HepG2 (cell line): ENCODE measurements around the gene USE1. TPM values are rescaled to one million over a fixed set of nuclear protein-coding genes. Genes with fewer than 3 reads are reported as not detected.

Experiments
- ARNT ChIP-seq: fragments of 450-650 bp; IDR thresholded peaks from 2 replicates; pipeline ENCODE4 v1.6.1; 2017
- BRCA1 ChIP-seq: sonication (generic); formaldehyde crosslinking; IDR thresholded peaks from 2 replicates; pipeline ENCODE4 v1.4.0; 2020; ENCODE audit warnings: missing genetic modification reagents
- GATAD1 ChIP-seq: IDR thresholded peaks from 2 replicates; pipeline ENCODE4 v1.6.1; 2016; ENCODE audit warnings: missing genetic modification reagents, missing compliant biosample characterization
- HOXA5 ChIP-seq: sonication (generic); formaldehyde crosslinking; IDR thresholded peaks from 2 replicates; pipeline ENCODE4 v1.4.0; 2020; ENCODE audit warnings: missing genetic modification reagents
- MAFK ChIP-seq, 2 experiments: IDR thresholded peaks in 1 of 2; conservative IDR thresholded peaks in 1 of 2; 2 replicates each; pipeline ENCODE4 v1.6.1; 2011; ENCODE audit warnings: improper control_type of control experiment in 2 of 2, low read length in 2 of 2
- NFE2L2 ChIP-seq: fragments of 150-350 bp; IDR thresholded peaks from 2 replicates; pipeline ENCODE4 v1.6.1; 2014; ENCODE audit warnings: low read length
- NFYB ChIP-seq: sonication (generic); formaldehyde crosslinking; IDR thresholded peaks from 2 replicates; pipeline ENCODE4 v1.4.0; 2020; ENCODE audit warnings: missing genetic modification reagents
- NR2C2 ChIP-seq: sonication (generic); formaldehyde crosslinking; IDR thresholded peaks from 2 replicates; pipeline ENCODE4 v1.4.0; 2020; ENCODE audit warnings: missing genetic modification reagents, mild to moderate bottlenecking, moderate library complexity, borderline replicate concordance
- POGZ ChIP-seq: sonication (generic); formaldehyde crosslinking; IDR thresholded peaks from 2 replicates; pipeline ENCODE4 v1.4.0; 2020; ENCODE audit warnings: mild to moderate bottlenecking, missing genetic modification reagents
- RCOR2 ChIP-seq: IDR thresholded peaks from 2 replicates; pipeline ENCODE4 v1.6.1; 2016; ENCODE audit warnings: missing biosample characterization, missing genetic modification reagents
- REXO4 ChIP-seq: sonication (generic); formaldehyde crosslinking; IDR thresholded peaks from 2 replicates; pipeline ENCODE4 v1.8.0; 2022; ENCODE audit warnings: missing genetic modification reagents, mild to moderate bottlenecking, borderline replicate concordance
- RXRB ChIP-seq: IDR thresholded peaks from 2 replicates; pipeline ENCODE4 v1.6.1; 2016; ENCODE audit warnings: borderline replicate concordance, missing genetic modification reagents, missing compliant biosample characterization
- SP4 ChIP-seq: sonication (generic); formaldehyde crosslinking; IDR thresholded peaks from 2 replicates; pipeline ENCODE4 v1.8.1; 2023; ENCODE audit warnings: mild to moderate bottlenecking, missing genetic modification reagents
- TAF1 ChIP-seq: sonication (generic); formaldehyde crosslinking; IDR thresholded peaks from 2 replicates; pipeline ENCODE4 v1.4.0; 2020; ENCODE audit warnings: missing genetic modification reagents
- ZFP1 ChIP-seq: IDR thresholded peaks from 2 replicates; pipeline ENCODE4 v1.6.1; 2016
- ZNF556 ChIP-seq: sonication (generic); formaldehyde crosslinking; IDR thresholded peaks from 2 replicates; pipeline ENCODE4 v1.4.0; 2020; ENCODE audit warnings: mild to moderate bottlenecking, missing genetic modification reagents, borderline replicate concordance
- ZNF616 ChIP-seq: sonication (generic); formaldehyde crosslinking; IDR thresholded peaks from 2 replicates; pipeline ENCODE4 v1.5.0; 2020; ENCODE audit warnings: low read depth, mild to moderate bottlenecking, missing genetic modification reagents
- ZNF766 ChIP-seq: sonication (generic); formaldehyde crosslinking; IDR thresholded peaks from 2 replicates; pipeline ENCODE4 v1.5.0; 2020; ENCODE audit warnings: missing genetic modification reagents, borderline replicate concordance
- ZNF790 ChIP-seq: sonication (generic); formaldehyde crosslinking; IDR thresholded peaks from 2 replicates; pipeline ENCODE4 v1.8.0; 2022; ENCODE audit warnings: missing genetic modification reagents, mild to moderate bottlenecking, borderline replicate concordance
- ZSCAN20 ChIP-seq: sonication (generic); formaldehyde crosslinking; IDR thresholded peaks from 2 replicates; pipeline ENCODE4 v1.4.0; 2020; ENCODE audit warnings: missing genetic modification reagents, mild to moderate bottlenecking, borderline replicate concordance
- ZSCAN22 ChIP-seq: sonication (generic); formaldehyde crosslinking; IDR thresholded peaks from 2 replicates; pipeline ENCODE4 v1.4.0; 2020; ENCODE audit warnings: mild to moderate bottlenecking, missing genetic modification reagents
- polyA plus RNA-seq, 8 experiments: library from polyadenylated mRNA; depleted of rRNA in 3 of 8; stranded (reverse) in 7 of 8; unstranded in 1 of 8; fragments of >200 nt; fragmentation: Illumina TruSeq in 4 of 8; extraction: Trizol in 4 of 8; gene quantifications; 2 replicates each; pipeline versions ENCODE4 v1.2.1 to v1.2.3, GENCODE V29; 2011 to 2016; ENCODE audit warnings: low read depth in 4 of 8, missing spikeins in 1 of 8, mixed read lengths in 1 of 8; ENCODE audit not compliant: insufficient read depth in 1 of 8
- total RNA-seq, 5 experiments: library from RNA; depleted of rRNA; stranded (reverse); fragments of >200 nt; fragmentation: Illumina TruSeq; extraction: Trizol; gene quantifications; 2 replicates each; pipeline ENCODE4 v1.2.3, GENCODE V29; 2016; ENCODE audit warnings: low read depth in 1 of 5
- TF ChIP-seq, protein P1 (sequence below): sonication (generic); formaldehyde crosslinking; IDR thresholded peaks from 2 replicates; pipeline ENCODE4 v1.4.0; 2020; ENCODE audit warnings: missing genetic modification reagents
- TF ChIP-seq, protein P2 (sequence below): sonication (generic); formaldehyde crosslinking; IDR thresholded peaks from 2 replicates; pipeline ENCODE4 v1.5.0; 2020; ENCODE audit warnings: missing genetic modification reagents
- TF ChIP-seq, protein P3 (sequence below): sonication (generic); formaldehyde crosslinking; IDR thresholded peaks from 2 replicates; pipeline ENCODE4 v1.4.0; 2020; ENCODE audit warnings: missing genetic modification reagents
- TF ChIP-seq, protein P4 (sequence below): sonication (generic); formaldehyde crosslinking; IDR thresholded peaks from 2 replicates; pipeline ENCODE4 v1.4.0; 2020; ENCODE audit warnings: mild to moderate bottlenecking, missing genetic modification reagents, borderline replicate concordance

The USE1 gene
- total and polyA plus RNA-seq, 2 of the 13 experiments (the other 11 are each of a cell fraction or from before 2014, with no cell fraction given), result 9.9 to 17.6 TPM

GRCh38 chr19:17255150-17255621 is 40.0 kb downstream of the USE1 start (continued):
- TF ChIP-seq HOXA5 (CRISPR knock-in tag) (no peak), TAF1 (peak; percentile 31; the same call in 1 of the 2 replicates), BRCA1 (no peak), ZNF616 (CRISPR knock-in tag) (no peak), RXRB (CRISPR knock-in tag) (peak; percentile 32; the same call in 1 of the 2 replicates), REXO4 (no peak), ZSCAN22 (CRISPR knock-in tag) (no peak), NR2C2 (CRISPR knock-in tag) (no peak; the same call in 1 of the 2 replicates), NFE2L2 (no peak), POGZ (0 out of 2 replicates have a peak, but pooled peaks have one; percentile 21), ZNF556 (CRISPR knock-in tag) (peak; percentile 21; the same call in 1 of the 2 replicates), ZFP1 (peak; percentile 31; the same call in 1 of the 2 replicates), ZNF790 (no peak), SP4 (CRISPR knock-in tag) (peak; percentile 55; the same call in 1 of the 2 replicates), NFYB (no peak), GATAD1 (no peak), ARNT (no peak), ZSCAN20 (CRISPR knock-in tag) (no peak), MAFK (conservative IDR thresholded peaks at IDR 0.05 in 1 of 2, IDR thresholded peaks at IDR 0.05 in 1 of 2; ENCODE audit: low read length in 2 of 2) (no peak), RCOR2 (CRISPR knock-in tag) (peak; percentile 44; the same call in 1 of the 2 replicates), ZNF766 (CRISPR knock-in tag) (no peak)
- TF ChIP-seq, protein P1, sequence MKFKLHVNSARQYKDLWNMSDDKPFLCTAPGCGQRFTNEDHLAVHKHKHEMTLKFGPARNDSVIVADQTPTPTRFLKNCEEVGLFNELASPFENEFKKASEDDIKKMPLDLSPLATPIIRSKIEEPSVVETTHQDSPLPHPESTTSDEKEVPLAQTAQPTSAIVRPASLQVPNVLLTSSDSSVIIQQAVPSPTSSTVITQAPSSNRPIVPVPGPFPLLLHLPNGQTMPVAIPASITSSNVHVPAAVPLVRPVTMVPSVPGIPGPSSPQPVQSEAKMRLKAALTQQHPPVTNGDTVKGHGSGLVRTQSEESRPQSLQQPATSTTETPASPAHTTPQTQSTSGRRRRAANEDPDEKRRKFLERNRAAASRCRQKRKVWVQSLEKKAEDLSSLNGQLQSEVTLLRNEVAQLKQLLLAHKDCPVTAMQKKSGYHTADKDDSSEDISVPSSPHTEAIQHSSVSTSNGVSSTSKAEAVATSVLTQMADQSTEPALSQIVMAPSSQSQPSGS, result 0 out of 2 replicates have a peak, but pooled peaks have one; percentile 19
- TF ChIP-seq, protein P2, sequence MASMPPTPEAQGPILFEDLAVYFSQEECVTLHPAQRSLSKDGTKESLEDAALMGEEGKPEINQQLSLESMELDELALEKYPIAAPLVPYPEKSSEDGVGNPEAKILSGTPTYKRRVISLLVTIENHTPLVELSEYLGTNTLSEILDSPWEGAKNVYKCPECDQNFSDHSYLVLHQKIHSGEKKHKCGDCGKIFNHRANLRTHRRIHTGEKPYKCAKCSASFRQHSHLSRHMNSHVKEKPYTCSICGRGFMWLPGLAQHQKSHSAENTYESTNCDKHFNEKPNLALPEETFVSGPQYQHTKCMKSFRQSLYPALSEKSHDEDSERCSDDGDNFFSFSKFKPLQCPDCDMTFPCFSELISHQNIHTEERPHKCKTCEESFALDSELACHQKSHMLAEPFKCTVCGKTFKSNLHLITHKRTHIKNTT (CRISPR knock-in tag), result no peak
- TF ChIP-seq, protein P3, sequence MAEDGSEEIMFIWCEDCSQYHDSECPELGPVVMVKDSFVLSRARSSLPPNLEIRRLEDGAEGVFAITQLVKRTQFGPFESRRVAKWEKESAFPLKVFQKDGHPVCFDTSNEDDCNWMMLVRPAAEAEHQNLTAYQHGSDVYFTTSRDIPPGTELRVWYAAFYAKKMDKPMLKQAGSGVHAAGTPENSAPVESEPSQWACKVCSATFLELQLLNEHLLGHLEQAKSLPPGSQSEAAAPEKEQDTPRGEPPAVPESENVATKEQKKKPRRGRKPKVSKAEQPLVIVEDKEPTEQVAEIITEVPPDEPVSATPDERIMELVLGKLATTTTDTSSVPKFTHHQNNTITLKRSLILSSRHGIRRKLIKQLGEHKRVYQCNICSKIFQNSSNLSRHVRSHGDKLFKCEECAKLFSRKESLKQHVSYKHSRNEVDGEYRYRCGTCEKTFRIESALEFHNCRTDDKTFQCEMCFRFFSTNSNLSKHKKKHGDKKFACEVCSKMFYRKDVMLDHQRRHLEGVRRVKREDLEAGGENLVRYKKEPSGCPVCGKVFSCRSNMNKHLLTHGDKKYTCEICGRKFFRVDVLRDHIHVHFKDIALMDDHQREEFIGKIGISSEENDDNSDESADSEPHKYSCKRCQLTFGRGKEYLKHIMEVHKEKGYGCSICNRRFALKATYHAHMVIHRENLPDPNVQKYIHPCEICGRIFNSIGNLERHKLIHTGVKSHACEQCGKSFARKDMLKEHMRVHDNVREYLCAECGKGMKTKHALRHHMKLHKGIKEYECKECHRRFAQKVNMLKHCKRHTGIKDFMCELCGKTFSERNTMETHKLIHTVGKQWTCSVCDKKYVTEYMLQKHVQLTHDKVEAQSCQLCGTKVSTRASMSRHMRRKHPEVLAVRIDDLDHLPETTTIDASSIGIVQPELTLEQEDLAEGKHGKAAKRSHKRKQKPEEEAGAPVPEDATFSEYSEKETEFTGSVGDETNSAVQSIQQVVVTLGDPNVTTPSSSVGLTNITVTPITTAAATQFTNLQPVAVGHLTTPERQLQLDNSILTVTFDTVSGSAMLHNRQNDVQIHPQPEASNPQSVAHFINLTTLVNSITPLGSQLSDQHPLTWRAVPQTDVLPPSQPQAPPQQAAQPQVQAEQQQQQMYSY (CRISPR knock-in tag), result no peak
- TF ChIP-seq, protein P4, sequence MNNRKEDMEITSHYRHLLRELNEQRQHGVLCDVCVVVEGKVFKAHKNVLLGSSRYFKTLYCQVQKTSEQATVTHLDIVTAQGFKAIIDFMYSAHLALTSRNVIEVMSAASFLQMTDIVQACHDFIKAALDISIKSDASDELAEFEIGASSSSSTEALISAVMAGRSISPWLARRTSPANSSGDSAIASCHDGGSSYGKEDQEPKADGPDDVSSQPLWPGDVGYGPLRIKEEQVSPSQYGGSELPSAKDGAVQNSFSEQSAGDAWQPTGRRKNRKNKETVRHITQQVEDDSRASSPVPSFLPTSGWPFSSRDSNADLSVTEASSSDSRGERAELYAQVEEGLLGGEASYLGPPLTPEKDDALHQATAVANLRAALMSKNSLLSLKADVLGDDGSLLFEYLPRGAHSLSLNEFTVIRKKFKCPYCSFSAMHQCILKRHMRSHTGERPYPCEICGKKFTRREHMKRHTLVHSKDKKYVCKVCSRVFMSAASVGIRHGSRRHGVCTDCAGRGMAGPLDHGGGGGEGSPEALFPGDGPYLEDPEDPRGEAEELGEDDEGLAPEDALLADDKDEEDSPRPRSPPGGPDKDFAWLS (CRISPR knock-in tag), result no peak
